MM.1S (cell line): ENCODE measurements around the gene SLC9A3.

Experiments
- DNase-seq: peaks from one replicate; pipeline ENCODE4 v3.0.0-alpha.2; 2015
- H2AFZ ChIP-seq: fragments of 300-600 bp; sonication (generic); 2 replicates; pipeline ENCODE4 v1.6.0; 2016; ENCODE audit warnings: antibody characterized with exemption, low read length
- H3F3A ChIP-seq: fragments of 300-600 bp; sonication (generic); 2 replicates; pipeline ENCODE4 v1.6.1; 2016; ENCODE audit warnings: mild to moderate bottlenecking, antibody characterized with exemption, low read length, moderate library complexity, mixed read lengths; ENCODE audit not compliant: insufficient read depth
- H3K27ac ChIP-seq: fragments of 300-600 bp; sonication (generic); 2 replicates; pipeline ENCODE4 v1.5.1; 2016; ENCODE audit warnings: mild to moderate bottlenecking, low read length
- H3K27me3 ChIP-seq: fragments of 300-600 bp; sonication (generic); replicated peaks from 2 replicates; pipeline ENCODE4 v1.6.0; 2016; ENCODE audit warnings: low read length; ENCODE audit not compliant: insufficient read depth
- H3K36me3 ChIP-seq: fragments of 300-600 bp; sonication (generic); replicated peaks from 2 replicates; pipeline ENCODE4 v1.6.1; 2016; ENCODE audit warnings: mild to moderate bottlenecking, low read length, mixed read lengths; ENCODE audit not compliant: insufficient read depth
- H3K4me1 ChIP-seq: fragments of 300-600 bp; sonication (generic); 2 replicates; pipeline ENCODE4 v1.6.1; 2016; ENCODE audit warnings: low read length, mixed read lengths
- H3K4me2 ChIP-seq: fragments of 300-600 bp; sonication (generic); 2 replicates; pipeline ENCODE4 v1.6.0; 2016; ENCODE audit warnings: low read depth, low read length
- H3K4me3 ChIP-seq: fragments of 300-600 bp; sonication (generic); 2 replicates; pipeline ENCODE4 v1.5.1; 2016; ENCODE audit warnings: low read length, mixed read lengths
- H3K79me2 ChIP-seq: fragments of 300-600 bp; sonication (generic); 2 replicates; pipeline ENCODE4 v1.6.1; 2016; ENCODE audit warnings: mixed run types, low read length, mixed read lengths
- H3K9ac ChIP-seq: fragments of 300-600 bp; sonication (generic); 2 replicates; pipeline ENCODE4 v1.6.1; 2016; ENCODE audit warnings: low read length, mixed read lengths
- H3K9me2 ChIP-seq: fragments of 300-600 bp; sonication (generic); replicated peaks from 2 replicates; pipeline ENCODE4 v1.6.1; 2016; ENCODE audit warnings: mild to moderate bottlenecking, low read length, mixed read lengths; ENCODE audit not compliant: insufficient read depth
- H3K9me3 ChIP-seq: fragments of 300-600 bp; sonication (generic); replicated peaks from 2 replicates; pipeline ENCODE4 v1.6.1; 2016; ENCODE audit warnings: mild to moderate bottlenecking, low read length, mixed read lengths; ENCODE audit not compliant: insufficient read depth
- H4K20me1 ChIP-seq: fragments of 300-600 bp; sonication (generic); 2 replicates; pipeline ENCODE4 v1.6.1; 2016; ENCODE audit warnings: mild to moderate bottlenecking, low read length, moderate library complexity, mixed read lengths; ENCODE audit not compliant: insufficient read depth
- CTCF ChIP-seq: fragments of 300-600 bp; sonication (generic); IDR thresholded peaks from 2 replicates; pipeline ENCODE4 v1.5.1; 2016; ENCODE audit warnings: antibody characterized with exemption, low read length, mixed read lengths
- EZH2 ChIP-seq: fragments of 300-600 bp; sonication (generic); optimal IDR thresholded peaks from 2 replicates; pipeline ENCODE3; 2017; ENCODE audit warnings: low read depth, mild to moderate bottlenecking, antibody characterized with exemption, low read length, mixed read lengths
- EZH2phosphoT487 ChIP-seq: fragments of 300-600 bp; sonication (generic); IDR thresholded peaks from 2 replicates; pipeline ENCODE4 v1.6.1; 2018; ENCODE audit warnings: antibody characterized with exemption, low read length

SLC9A3 gene

GRCh38 chr5:420632-421286 lies 103.5 kb downstream of the SLC9A3 start:
- H3K36me3 ChIP-seq: no peaks in the 10 kb centered on the region
- H2AFZ ChIP-seq: no peak overlapping the region
- no peak overlapping the region for H3K4me2 ChIP-seq
- peaks cover 9% of the 10 kb centered on the region for H3K4me1 ChIP-seq
- H3F3A ChIP-seq: 0 out of 2 replicates have a peak, but pooled peaks cover 3% of the 10 kb centered on the region
- no peak for DNase-seq
- no peak overlapping the region for H3K9ac ChIP-seq
- no peaks in the 10 kb centered on the region for H3K27me3 ChIP-seq
- no peak overlapping the region for H3K4me3 ChIP-seq
- H3K79me2 ChIP-seq: no peaks in the 10 kb centered on the region
- no peaks in the 10 kb centered on the region for H4K20me1 ChIP-seq
- no peaks in the 10 kb centered on the region for H3K9me2 ChIP-seq
- no peak overlapping the region for H3K27ac ChIP-seq
- TF ChIP-seq EZH2phosphoT487: no peak
- no peak for TF ChIP-seq EZH2
- TF ChIP-seq CTCF: no peak
- no peaks in the 10 kb centered on the region for H3K9me3 ChIP-seq
